CD4-positive, alpha-beta T cell treated with Interleukin-6 for 4 hours (primary cell): ENCODE data around the gene CX3CR1.
A peak's percentile ranks its signal among the peaks of the same experiment; 100 is the strongest.
"Not testable (repeated sequence)": the region's sequence is repeated elsewhere in the genome, so short reads cannot be mapped to it uniquely, and the experiment has no call there.

Source experiments
- DNase-seq: peaks from one replicate; pipeline ENCODE4 v3.0.0-alpha.2; 2020; ENCODE audit warnings: mixed read lengths

CX3CR1 gene

GRCh38 chr3:39263576-39263975 is 16.3 kb downstream of the CX3CR1 start:
- DNase-seq = no peak

GRCh38 chr3:39262846-39263245 is 17.0 kb downstream of the CX3CR1 start:
- DNase-seq = no peak

- no peak for DNase-seq
Observed at GRCh38 chr3:39261726-39262125, 18.1 kb downstream of the CX3CR1 start.

DNA sequence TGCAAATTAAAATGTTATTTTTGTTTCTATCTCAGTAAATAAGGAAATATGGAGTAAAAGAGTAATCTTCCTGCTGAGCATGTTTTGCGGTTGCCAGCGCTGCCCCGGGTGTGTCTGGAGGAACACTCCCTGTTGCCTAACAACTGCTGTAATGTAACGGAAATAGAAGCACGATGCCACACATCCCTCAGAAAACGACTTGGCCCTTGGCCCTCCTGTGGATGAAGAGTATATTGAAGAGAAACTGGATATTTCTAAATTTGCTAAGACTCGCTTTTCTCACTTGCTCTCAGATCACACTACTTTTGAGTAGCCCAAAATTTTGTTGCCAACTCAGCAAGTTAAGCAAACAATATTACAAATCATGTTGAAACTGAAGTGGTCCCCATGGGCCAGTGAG is 18.9 kb downstream of the CX3CR1 start:
- peak; percentile 62 for DNase-seq

- no peak for DNase-seq
Observed at GRCh38 chr3:39260318-39260717, 19.5 kb downstream of the CX3CR1 start.

DNA sequence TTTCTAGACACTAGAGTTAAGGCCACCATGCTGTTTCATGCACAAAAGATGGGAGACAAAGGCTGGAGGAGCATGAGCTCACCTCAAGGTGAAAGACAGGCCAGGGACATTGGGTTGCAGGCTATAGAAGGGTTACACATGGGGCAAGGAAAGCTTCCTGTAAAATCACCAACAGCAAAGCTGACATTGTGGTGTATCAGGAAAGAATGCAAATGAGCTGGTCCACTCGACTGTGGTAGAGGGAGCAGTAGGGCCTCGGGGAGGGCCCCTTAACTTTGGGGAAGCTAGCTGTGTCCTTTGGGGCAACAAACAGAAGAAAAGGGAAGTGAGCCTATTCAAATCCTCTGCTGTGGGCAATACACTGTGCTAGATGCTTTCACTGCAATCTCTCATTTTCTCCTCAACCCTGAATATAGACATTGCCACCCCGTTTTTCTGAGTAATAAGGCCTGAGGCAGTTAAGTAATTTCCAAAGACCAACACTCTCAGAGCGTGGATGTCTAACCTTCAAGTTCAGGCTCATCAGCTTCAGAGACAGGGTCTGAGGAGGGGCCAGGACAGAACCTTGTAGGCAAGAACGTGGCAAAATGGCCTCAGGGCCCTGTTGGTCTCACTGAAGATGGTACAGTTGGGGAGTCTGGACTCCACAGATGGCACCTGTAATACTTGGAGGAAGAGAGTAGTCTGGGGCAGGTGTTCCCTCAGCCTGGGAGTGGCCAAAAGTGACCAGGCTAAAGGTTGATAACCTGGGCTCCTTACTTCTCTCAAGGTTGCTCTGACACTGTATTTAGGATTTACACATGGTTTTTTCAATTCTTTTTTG is 24.1 kb downstream of the CX3CR1 start:
- DNase-seq = no peak

DNA sequence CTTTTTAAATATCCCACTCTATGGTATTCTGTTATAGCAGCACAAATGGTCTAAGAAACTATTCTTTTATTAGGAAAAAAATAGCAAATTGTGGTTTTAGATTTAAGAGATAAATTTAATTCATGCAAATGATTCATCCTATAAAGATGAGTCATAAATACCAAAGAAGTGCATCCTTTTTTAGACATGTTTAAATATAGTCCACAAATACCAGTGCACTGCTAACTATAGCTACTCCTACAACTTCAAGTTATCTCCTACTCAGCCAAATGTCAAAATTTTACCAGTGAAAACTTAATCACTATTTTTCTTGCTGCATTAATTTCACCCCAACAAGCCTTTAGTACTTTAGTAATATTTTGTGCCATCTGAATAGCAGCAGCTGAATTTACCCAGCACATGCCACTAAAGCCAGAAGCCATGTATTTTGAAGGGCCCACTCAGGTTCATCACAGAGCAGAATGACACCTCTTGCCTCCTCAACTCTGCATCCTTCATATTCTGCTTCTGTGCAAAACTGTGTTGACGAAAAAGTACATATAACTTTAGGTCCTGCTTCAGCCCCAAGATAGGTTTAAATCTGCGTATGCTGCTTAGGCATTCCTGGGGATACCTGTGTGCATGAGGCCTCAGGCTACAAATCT is 24.9 kb downstream of the CX3CR1 start:
- DNase-seq = no peak

DNA sequence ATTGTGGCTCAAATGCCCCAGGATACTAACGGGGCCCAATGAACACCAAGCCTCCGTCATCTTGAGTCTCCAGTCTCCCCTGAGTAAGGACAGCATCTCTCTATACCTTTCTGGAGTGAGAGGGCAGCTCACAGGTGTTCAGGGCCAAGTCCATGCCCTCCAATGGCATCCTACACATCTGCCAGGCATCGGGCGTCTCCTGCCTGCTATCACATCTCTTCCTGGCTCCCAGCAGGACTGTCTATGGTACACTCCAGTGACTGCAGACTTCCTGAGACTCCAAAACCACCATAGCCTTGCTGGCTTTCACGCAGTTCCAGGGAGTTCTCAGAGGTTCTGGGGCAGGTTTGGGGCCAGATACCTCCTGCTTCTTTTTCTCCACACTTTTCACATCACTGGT is 28.3 kb downstream of the CX3CR1 start:
- no peak for DNase-seq

GRCh38 chr3:39250116-39250747 is 29.6 kb downstream of the CX3CR1 start:
- DNase-seq = no peak

GRCh38 chr3:39249453-39250115 is 30.3 kb downstream of the CX3CR1 start:
- no peak for DNase-seq

DNA sequence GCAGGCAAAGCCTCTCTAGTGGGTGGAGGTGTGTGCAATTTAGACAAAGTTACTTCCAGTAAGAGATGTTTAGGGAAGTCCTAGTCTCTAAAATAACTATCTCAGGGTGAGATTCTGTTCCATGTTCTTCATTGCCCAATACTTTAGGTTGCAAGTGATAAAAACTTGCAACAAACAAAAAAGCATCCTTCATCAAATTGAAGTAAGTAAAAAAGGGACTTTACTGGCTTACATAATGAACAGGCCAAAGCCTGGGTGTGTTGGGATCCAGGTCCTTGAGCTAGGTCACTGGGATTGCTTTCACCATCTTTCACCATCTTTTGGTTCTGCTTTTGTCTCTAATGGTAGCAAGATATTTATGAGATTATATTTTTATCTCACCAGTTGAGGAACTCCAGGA is 38.3 kb downstream of the CX3CR1 start:
- no peak for DNase-seq

DNA sequence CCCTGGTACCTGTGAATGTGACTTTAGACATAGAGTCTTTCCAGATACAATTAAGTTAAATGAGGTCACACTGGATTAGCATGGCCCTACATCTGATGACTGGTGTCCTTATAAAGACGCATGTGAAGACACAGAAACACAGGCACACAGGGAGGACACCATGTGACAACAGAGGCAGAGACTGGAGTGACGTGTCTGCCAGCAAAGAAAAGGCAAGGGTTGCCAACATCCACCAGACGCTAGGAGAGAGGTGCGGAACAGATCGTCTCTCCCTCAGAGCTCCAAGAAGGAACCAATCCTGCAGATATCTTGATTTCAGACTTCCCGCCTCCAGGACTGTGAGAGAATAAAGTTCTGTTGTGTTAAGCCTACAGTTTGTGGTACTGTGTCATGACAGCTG is 42.8 kb downstream of the CX3CR1 start:
- DNase-seq = no peak

GRCh38 chr3:39234651-39235050 is 45.2 kb downstream of the CX3CR1 start:
- peak; percentile 14 for DNase-seq

DNA sequence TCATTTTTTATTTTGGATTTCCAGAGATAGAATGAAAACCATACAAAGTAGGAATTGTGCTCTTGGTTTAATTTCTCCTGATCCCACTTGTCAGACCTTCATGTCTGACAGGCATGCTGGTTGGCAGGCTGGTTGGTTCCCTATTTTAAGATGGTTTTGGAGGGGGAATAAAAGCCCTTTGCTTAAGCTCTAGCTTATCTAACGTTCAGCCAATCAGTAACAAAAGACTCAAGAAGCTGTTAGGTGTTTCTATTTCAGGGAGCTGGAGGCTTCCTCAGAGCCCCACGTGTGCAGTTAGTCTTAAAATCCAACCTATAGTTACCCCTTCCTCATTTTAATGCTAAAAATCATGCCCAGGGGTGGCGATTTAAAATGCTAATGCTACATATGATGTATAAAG is 47.0 kb downstream of the CX3CR1 start:
- DNase-seq = no peak

GRCh38 chr3:39230453-39230852 is 49.4 kb downstream of the CX3CR1 start:
- no peak for DNase-seq

DNA sequence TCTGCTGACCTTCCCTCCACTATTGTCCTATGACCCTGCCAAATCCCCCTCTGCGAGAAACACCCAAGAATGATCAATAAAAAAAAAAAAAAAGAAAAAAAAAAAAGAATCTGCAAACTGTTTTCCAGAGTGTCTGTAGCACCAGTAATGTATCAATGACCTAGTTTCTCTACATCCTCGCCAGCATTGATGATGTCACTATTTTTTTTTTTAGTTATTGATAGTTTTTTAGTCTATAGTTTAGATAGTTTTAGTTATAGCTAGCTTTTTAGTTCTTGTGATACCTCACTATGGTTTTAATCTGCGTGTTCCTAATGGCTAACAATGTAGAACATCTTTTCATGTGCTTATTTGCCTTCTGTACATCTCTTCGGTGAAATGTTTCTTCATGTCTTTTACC is 51.3 kb downstream of the CX3CR1 start:
- no peak for DNase-seq

GRCh38 chr3:39227596-39227995 is 52.2 kb downstream of the CX3CR1 start:
- DNase-seq = not testable (repeated sequence)

DNA sequence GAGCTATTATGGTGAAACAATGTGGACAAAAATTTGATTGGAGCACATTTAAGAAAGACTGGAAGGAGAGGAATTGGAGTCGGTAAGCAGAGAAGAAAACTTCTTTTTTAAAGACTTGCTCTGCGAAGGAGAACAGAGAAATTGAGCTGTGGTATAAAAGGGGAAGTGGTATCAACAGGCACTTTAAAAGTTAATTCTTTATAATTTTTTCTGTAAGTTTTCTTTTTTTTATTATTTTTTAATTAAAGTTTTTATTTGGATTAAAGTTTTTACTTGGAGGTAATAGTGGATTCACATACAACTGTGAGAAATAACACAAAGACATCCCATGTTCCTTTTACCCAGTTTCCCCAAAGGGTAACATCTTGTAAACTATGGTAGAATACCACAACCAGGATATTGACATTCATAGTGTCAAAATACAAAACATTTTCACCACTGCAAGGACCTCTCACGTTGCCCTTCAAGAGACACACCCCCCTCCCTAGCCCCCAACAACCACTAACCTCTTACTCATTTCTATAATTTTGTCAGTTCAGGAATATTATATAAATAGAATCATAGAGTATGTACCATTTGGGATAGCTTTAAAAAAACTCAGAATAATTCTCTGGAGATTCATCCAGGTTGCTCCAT is 53.6 kb downstream of the CX3CR1 start:
- DNase-seq = no peak

GRCh38 chr3:39224288-39224687 is 55.5 kb downstream of the CX3CR1 start:
- DNase-seq = no peak

- DNase-seq = no peak
Observed at GRCh38 chr3:39222939-39223338, 56.9 kb downstream of the CX3CR1 start.

DNA sequence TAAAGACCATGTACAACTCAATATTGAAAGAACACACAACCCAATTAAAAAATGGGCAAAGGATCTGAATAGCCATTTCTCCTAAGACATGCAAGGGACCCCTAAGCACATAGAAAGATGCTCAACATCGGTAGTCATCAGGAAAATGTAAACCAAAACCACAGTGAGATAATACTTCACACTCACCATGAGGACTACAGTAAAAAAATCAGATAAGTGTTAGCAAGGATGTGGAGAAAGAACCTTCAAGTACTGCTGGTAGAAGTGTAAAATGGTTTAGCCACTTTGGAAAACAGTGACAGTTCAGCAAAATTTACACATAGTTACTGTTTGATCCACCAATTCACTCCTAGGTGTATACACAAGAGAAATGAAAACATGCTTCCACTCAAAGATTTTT is 57.4 kb downstream of the CX3CR1 start:
- no peak for DNase-seq

DNA sequence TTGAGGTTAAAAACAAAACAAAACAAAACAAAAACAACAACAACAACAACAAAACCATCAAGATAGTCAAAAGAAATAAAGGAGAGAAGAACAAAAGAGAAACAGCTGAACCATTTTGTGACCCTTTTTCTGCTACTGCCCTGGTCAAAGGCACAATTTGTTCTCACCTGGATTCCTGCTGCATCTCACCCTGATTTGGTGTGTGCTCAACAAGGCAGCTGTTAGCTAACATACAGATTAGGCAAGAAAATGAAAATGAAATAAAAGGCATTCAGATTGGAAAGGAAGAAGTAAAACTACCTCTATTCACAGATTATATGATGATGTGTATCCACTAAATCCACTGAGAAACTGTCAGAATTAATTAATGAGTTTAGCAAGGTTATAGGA is 58.7 kb downstream of the CX3CR1 start:
- no peak for DNase-seq
